GM23338 (cell line): ENCODE data around the gene GRAMD2B. TPM values are rescaled to one million over a fixed set of nuclear protein-coding genes. Genes with fewer than 3 reads are reported as not detected.
"Not testable (repeated sequence)": the region's sequence is repeated elsewhere in the genome, so short reads cannot be mapped to it uniquely, and the experiment has no call there.

Experiments
- ATAC-seq: fragments of 200-7000 bp; cut with Tn5 transposase; 3 replicates; pipeline ENCODE4 v1.9.1; 2020
- DNase-seq: peaks from one replicate; pipeline ENCODE4 v3.0.0-alpha.2; 2015; ENCODE audit warnings: low spot score
- H2AFZ ChIP-seq: fragments of 200-600 bp; sonication (generic); 2 replicates; pipeline ENCODE4 v1.8.0; 2016; ENCODE audit warnings: antibody characterized with exemption, mild to moderate bottlenecking, moderate library complexity
- H3F3A ChIP-seq: fragments of 200-600 bp; sonication (generic); replicated peaks from 2 replicates; pipeline ENCODE4 v1.8.0; 2017; ENCODE audit warnings: antibody characterized with exemption, mixed run types, low read depth
- H3K27ac ChIP-seq: fragments of 200-600 bp; sonication (generic); 2 replicates; pipeline ENCODE4 v1.6.1; 2016; ENCODE audit warnings: low read depth
- H3K27me3 ChIP-seq: fragments of 200-600 bp; sonication (generic); 2 replicates; pipeline ENCODE4 v1.8.0; 2016; ENCODE audit warnings: mild to moderate bottlenecking, mixed run types, moderate library complexity; ENCODE audit not compliant: insufficient read depth
- H3K36me3 ChIP-seq: fragments of 200-600 bp; sonication (generic); 2 replicates; pipeline ENCODE4 v1.8.0; 2016; ENCODE audit warnings: mild to moderate bottlenecking; ENCODE audit not compliant: insufficient read depth
- H3K4me1 ChIP-seq: fragments of 200-600 bp; sonication (generic); 2 replicates; pipeline ENCODE4 v1.8.0; 2016; ENCODE audit warnings: mild to moderate bottlenecking, moderate library complexity; ENCODE audit not compliant: insufficient read depth
- H3K4me2 ChIP-seq: fragments of 200-600 bp; sonication (generic); 2 replicates; pipeline ENCODE4 v1.7.1; 2017; ENCODE audit warnings: mixed run types
- H3K4me3 ChIP-seq: fragments of 200-600 bp; sonication (generic); 2 replicates; pipeline ENCODE4 v1.6.1; 2016; ENCODE audit warnings: mixed run types
- H3K79me2 ChIP-seq: fragments of 200-600 bp; sonication (generic); replicated peaks from 2 replicates; pipeline ENCODE4 v1.8.0; 2017; ENCODE audit warnings: mild to moderate bottlenecking; ENCODE audit not compliant: insufficient read depth
- H3K9me2 ChIP-seq: fragments of 200-600 bp; sonication (generic); 2 replicates; pipeline ENCODE4 v1.8.0; 2017; ENCODE audit not compliant: insufficient read depth
- H4K20me1 ChIP-seq: fragments of 200-600 bp; sonication (generic); replicated peaks from 2 replicates; pipeline ENCODE4 v1.8.0; 2017; ENCODE audit warnings: mild to moderate bottlenecking; ENCODE audit not compliant: insufficient read depth
- H3K27ac Mint-ChIP-seq: 2 replicates; pipeline ENCODE4 v1.8.0; 2020; ENCODE audit warnings: inconsistent platforms, mild to moderate bottlenecking, moderate library complexity, mixed read lengths
- H3K27me3 Mint-ChIP-seq: 3 replicates; pipeline ENCODE4 v1.8.0; 2022; ENCODE audit warnings: low read depth, mild to moderate bottlenecking, moderate library complexity, mixed read lengths, inconsistent platforms; ENCODE audit not compliant: insufficient read depth, poor library complexity
- H3K36me3 Mint-ChIP-seq: 3 replicates; pipeline ENCODE4 v1.8.0; 2021; ENCODE audit warnings: low read depth, mild to moderate bottlenecking, inconsistent platforms, moderate library complexity, mixed read lengths
- H3K4me1 Mint-ChIP-seq: 3 replicates; pipeline ENCODE4 v1.8.0; 2020; ENCODE audit warnings: mild to moderate bottlenecking, inconsistent platforms, mixed read lengths
- H3K4me3 Mint-ChIP-seq: 3 replicates; pipeline ENCODE4 v1.8.0; 2021; ENCODE audit warnings: moderate library complexity, mild to moderate bottlenecking, inconsistent platforms, mixed read lengths
- H3K9me3 Mint-ChIP-seq: 3 replicates; pipeline ENCODE4 v1.8.0; 2020; ENCODE audit warnings: moderate library complexity, mild to moderate bottlenecking, inconsistent platforms, mixed read lengths
- EZH2 ChIP-seq: fragments of 200-600 bp; sonication (generic); IDR thresholded peaks from one replicate; pipeline ENCODE4 v1.8.0; 2017; ENCODE audit warnings: antibody characterized with exemption, mild to moderate bottlenecking, low read depth; ENCODE audit not compliant: unreplicated experiment
- POLR2AphosphoS5 ChIP-seq: IDR thresholded peaks from 2 replicates; pipeline ENCODE4 v1.6.1; 2016; ENCODE audit warnings: antibody characterized with exemption, low read depth
- ZNF114 ChIP-seq: fragments of 250-450 bp; sonication (Bioruptor Pico); IDR thresholded peaks from 2 replicates; pipeline ENCODE4 v1.5.0; 2020; ENCODE audit warnings: mild to moderate bottlenecking, moderate library complexity
- ZNF331 ChIP-seq: fragments of 250-450 bp; sonication (Bioruptor Pico); IDR thresholded peaks from 2 replicates; pipeline ENCODE4 v1.5.0; 2020; ENCODE audit warnings: low read depth, mild to moderate bottlenecking, moderate library complexity
- polyA plus RNA-seq: library from polyadenylated mRNA; unstranded; fragments of >200 nt; fragmentation: Nextera tagmentation; extraction: Ambion mirVana; gene quantifications from 2 replicates; pipeline ENCODE4 v1.2.1, GENCODE V29; 2016
- total RNA-seq: library from RNA; depleted of rRNA; stranded (reverse); fragments of >200 nt; shearing (Covaris generic); gene quantifications from 2 replicates; pipeline ENCODE4 v1.2.3, GENCODE V29; 2014
- TF ChIP-seq, protein P1 (sequence below), 2 experiments: fragments of 200-600 bp in 1 of 2; sonication (generic) in 1 of 2; conservative IDR thresholded peaks; 2 replicates each; pipeline versions ENCODE4 v1.5.1 to v1.6.1; 2016 to 2017; ENCODE audit warnings: antibody characterized with exemption in 2 of 2, low read depth in 2 of 2, mild to moderate bottlenecking in 2 of 2, moderate library complexity in 1 of 2
- TF ChIP-seq, protein P2 (sequence below): IDR thresholded peaks from one replicate; pipeline ENCODE4 v1.6.1; 2018; ENCODE audit warnings: antibody characterized with exemption; ENCODE audit not compliant: unreplicated experiment
- TF ChIP-seq, protein P3 (sequence below): IDR thresholded peaks from 2 replicates; pipeline ENCODE4 v1.6.1; 2016; ENCODE audit warnings: antibody characterized with exemption

The GRAMD2B gene
- total and polyA plus RNA-seq, 2 experiments from 2014 or later = 9.7 to 16.9 TPM

DNA sequence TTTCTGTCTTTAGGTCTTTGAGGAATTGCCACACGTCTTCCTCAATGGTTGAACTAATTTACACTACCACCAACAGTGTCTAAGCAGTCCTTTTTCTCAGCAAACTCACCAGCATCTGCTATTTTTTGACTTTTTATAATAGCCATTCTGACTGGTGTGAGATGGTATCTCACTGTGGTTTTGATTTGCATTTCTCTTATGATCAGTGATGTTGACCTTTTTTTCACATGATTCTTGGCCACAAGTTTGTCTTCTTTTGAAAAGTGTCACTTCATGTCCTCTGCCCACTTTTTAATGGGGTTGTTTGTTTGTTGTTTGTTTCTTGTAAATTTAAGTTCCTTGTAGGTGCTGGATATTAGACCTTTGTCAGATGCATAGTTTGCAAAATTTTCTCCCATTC is 26.5 kb upstream of the GRAMD2B start:
- not testable (repeated sequence) for H2AFZ ChIP-seq, H3K4me2 ChIP-seq, H3K4me3 Mint-ChIP-seq, H4K20me1 ChIP-seq, H3K79me2 ChIP-seq, H3F3A ChIP-seq, H3K4me1 Mint-ChIP-seq, H3K27me3 ChIP-seq, H3K4me3 ChIP-seq, ATAC-seq, H3K36me3 ChIP-seq, H3K9me2 ChIP-seq, H3K4me1 ChIP-seq, H3K27ac Mint-ChIP-seq, DNase-seq, H3K27ac ChIP-seq, H3K27me3 Mint-ChIP-seq
- Mint-ChIP-seq H3K9me3 (peaks cover 18% of the 10 kb centered on the region; the same call in 2 of the 3 replicates), H3K36me3 (peaks cover 17% of the 10 kb centered on the region; the same call in 2 of the 3 replicates)

DNA sequence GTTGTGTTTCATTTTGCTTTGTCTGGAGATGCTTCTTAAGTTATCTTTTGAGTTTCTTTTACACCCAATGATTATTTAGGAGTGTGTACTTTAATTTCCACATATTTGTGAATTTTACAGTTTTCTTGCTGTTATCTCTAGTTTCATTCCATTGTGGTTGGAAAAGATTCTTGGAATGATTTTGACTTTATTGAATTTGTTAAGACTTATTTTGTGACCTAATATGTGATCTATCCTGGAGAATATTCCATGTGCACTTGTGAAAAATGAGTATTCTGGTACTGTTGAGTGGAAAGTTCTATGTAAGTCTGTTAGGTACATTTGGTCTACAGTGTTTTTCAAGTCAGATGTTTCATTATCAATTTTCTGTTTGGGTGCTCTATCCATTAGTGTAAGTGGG is 24.4 kb upstream of the GRAMD2B start:
- Histone ChIP-seq H4K20me1 (no peaks in the 10 kb centered on the region), H3K79me2 (no peaks in the 10 kb centered on the region), H3K9me2 (peaks cover 4% of the 10 kb centered on the region), H3K36me3 (peaks cover 5% of the 10 kb centered on the region; the same call in 1 of the 2 replicates), H3K27me3 (no peaks in the 10 kb centered on the region), H3F3A (no peaks in the 10 kb centered on the region), H2AFZ (no peak overlapping the region), H3K4me1 (peaks cover 4% of the 10 kb centered on the region; the same call in 1 of the 2 replicates), H3K4me3 (no peak overlapping the region), H3K27ac (no peak overlapping the region), H3K4me2 (no peak overlapping the region)
- Mint-ChIP-seq H3K4me1 (peaks cover 12% of the 10 kb centered on the region), H3K9me3 (peaks cover 18% of the 10 kb centered on the region; the same call in 2 of the 3 replicates), H3K27me3 (no peaks in the 10 kb centered on the region), H3K36me3 (peaks cover 17% of the 10 kb centered on the region; the same call in 2 of the 3 replicates), H3K27ac (no peak overlapping the region), H3K4me3 (no peak overlapping the region)
- ATAC-seq (no peak), DNase-seq (no peak)
- no peak for TF ChIP-seq POLR2AphosphoS5
- TF ChIP-seq ZNF114 (CRISPR knock-in tag) = no peak
- TF ChIP-seq, protein P1, sequence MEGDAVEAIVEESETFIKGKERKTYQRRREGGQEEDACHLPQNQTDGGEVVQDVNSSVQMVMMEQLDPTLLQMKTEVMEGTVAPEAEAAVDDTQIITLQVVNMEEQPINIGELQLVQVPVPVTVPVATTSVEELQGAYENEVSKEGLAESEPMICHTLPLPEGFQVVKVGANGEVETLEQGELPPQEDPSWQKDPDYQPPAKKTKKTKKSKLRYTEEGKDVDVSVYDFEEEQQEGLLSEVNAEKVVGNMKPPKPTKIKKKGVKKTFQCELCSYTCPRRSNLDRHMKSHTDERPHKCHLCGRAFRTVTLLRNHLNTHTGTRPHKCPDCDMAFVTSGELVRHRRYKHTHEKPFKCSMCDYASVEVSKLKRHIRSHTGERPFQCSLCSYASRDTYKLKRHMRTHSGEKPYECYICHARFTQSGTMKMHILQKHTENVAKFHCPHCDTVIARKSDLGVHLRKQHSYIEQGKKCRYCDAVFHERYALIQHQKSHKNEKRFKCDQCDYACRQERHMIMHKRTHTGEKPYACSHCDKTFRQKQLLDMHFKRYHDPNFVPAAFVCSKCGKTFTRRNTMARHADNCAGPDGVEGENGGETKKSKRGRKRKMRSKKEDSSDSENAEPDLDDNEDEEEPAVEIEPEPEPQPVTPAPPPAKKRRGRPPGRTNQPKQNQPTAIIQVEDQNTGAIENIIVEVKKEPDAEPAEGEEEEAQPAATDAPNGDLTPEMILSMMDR (conservative IDR thresholded peaks at IDR 0.05; ENCODE audit: low read depth in 2 of 2) = no peak
- TF ChIP-seq EZH2 = no peak
- TF ChIP-seq, protein P2, sequence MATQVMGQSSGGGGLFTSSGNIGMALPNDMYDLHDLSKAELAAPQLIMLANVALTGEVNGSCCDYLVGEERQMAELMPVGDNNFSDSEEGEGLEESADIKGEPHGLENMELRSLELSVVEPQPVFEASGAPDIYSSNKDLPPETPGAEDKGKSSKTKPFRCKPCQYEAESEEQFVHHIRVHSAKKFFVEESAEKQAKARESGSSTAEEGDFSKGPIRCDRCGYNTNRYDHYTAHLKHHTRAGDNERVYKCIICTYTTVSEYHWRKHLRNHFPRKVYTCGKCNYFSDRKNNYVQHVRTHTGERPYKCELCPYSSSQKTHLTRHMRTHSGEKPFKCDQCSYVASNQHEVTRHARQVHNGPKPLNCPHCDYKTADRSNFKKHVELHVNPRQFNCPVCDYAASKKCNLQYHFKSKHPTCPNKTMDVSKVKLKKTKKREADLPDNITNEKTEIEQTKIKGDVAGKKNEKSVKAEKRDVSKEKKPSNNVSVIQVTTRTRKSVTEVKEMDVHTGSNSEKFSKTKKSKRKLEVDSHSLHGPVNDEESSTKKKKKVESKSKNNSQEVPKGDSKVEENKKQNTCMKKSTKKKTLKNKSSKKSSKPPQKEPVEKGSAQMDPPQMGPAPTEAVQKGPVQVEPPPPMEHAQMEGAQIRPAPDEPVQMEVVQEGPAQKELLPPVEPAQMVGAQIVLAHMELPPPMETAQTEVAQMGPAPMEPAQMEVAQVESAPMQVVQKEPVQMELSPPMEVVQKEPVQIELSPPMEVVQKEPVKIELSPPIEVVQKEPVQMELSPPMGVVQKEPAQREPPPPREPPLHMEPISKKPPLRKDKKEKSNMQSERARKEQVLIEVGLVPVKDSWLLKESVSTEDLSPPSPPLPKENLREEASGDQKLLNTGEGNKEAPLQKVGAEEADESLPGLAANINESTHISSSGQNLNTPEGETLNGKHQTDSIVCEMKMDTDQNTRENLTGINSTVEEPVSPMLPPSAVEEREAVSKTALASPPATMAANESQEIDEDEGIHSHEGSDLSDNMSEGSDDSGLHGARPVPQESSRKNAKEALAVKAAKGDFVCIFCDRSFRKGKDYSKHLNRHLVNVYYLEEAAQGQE = no peak
- TF ChIP-seq, protein P3, sequence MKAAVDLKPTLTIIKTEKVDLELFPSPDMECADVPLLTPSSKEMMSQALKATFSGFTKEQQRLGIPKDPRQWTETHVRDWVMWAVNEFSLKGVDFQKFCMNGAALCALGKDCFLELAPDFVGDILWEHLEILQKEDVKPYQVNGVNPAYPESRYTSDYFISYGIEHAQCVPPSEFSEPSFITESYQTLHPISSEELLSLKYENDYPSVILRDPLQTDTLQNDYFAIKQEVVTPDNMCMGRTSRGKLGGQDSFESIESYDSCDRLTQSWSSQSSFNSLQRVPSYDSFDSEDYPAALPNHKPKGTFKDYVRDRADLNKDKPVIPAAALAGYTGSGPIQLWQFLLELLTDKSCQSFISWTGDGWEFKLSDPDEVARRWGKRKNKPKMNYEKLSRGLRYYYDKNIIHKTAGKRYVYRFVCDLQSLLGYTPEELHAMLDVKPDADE = no peak
- no peak for TF ChIP-seq ZNF331 (CRISPR knock-in tag)
